Natural killer cell (primary cell): Measurements from ENCODE around the gene NUBP2. TPM values are rescaled to one million over a fixed set of nuclear protein-coding genes. Genes with fewer than 3 reads are reported as not detected.

Experiments used
- ATAC-seq, 3 donors: fragments of 150-1000 bp in 2 of 3; fragments of 200-7000 bp in 1 of 3; cut with Tn5 transposase; 1 replicate in 1 of 3; 2 replicates in 2 of 3; pipeline ENCODE4 v1.10.0; 2021; ENCODE audit warnings: mild to moderate bottlenecking in 2 of 3, moderate library complexity in 2 of 3
- DNase-seq, 2 donors: peaks; one replicate each; pipeline versions ENCODE4 v3.0.0 to v3.0.0-alpha.2; 2013 to 2021; ENCODE audit warnings: mixed read lengths in 1 of 2
- H3K27ac ChIP-seq: one replicate; pipeline ENCODE4 v1.5.1; 2013; ENCODE audit warnings: mild to moderate bottlenecking, low read length
- H3K27me3 ChIP-seq: one replicate; pipeline ENCODE4 v1.6.1; 2013; ENCODE audit warnings: low read length; ENCODE audit not compliant: control insufficient read depth, insufficient read depth
- H3K36me3 ChIP-seq: one replicate; pipeline ENCODE4 v1.6.1; 2013; ENCODE audit warnings: low read length; ENCODE audit not compliant: control insufficient read depth, insufficient read depth
- H3K4me1 ChIP-seq: one replicate; pipeline ENCODE4 v1.6.1; 2013; ENCODE audit warnings: low read length; ENCODE audit not compliant: control insufficient read depth, insufficient read depth
- H3K4me3 ChIP-seq: one replicate; pipeline ENCODE4 v1.5.1; 2013; ENCODE audit warnings: low read length
- H3K9me3 ChIP-seq: one replicate; pipeline ENCODE4 v1.6.1; 2013; ENCODE audit warnings: low read length; ENCODE audit not compliant: control insufficient read depth, insufficient read depth
- H3K27ac Mint-ChIP-seq, 2 donors: one replicate each; pipeline ENCODE4 v1.8.0; 2022; ENCODE audit warnings: mild to moderate bottlenecking in 2 of 2, mixed read lengths in 2 of 2, moderate library complexity in 1 of 2
- H3K27me3 Mint-ChIP-seq, 2 donors: one replicate each; pipeline ENCODE4 v1.8.0; 2022; ENCODE audit warnings: low read depth in 2 of 2, mixed read lengths in 2 of 2
- H3K36me3 Mint-ChIP-seq: one replicate; pipeline ENCODE4 v1.8.0; 2022; ENCODE audit warnings: mixed read lengths
- H3K4me1 Mint-ChIP-seq, 2 donors: one replicate each; pipeline ENCODE4 v1.8.0; 2022; ENCODE audit warnings: mixed read lengths in 2 of 2
- H3K4me3 Mint-ChIP-seq: one replicate; pipeline ENCODE4 v1.8.0; 2022; ENCODE audit warnings: mild to moderate bottlenecking, moderate library complexity, mixed read lengths
- H3K9me3 Mint-ChIP-seq, 2 donors: one replicate each; pipeline ENCODE4 v1.8.0; 2022; ENCODE audit warnings: mixed read lengths in 2 of 2
- CTCF ChIP-seq: fragments of 200-600 bp; IDR thresholded peaks from one replicate; pipeline ENCODE4 v1.8.0; 2022; ENCODE audit warnings: antibody characterized with exemption
- WGBS: methylation state at CpG from one replicate; pipeline ENCODE4 v1.1.7; 2013; ENCODE audit warnings: missing lambda C conversion rate; ENCODE audit not compliant: insufficient coverage; 5-methylcytosine and 5-hydroxymethylcytosine counted together
- intact Hi-C: fragments of 100-400 bp; cut with micrococcal nuclease; formaldehyde crosslinking; loops from one replicate; pipeline ENCODE4 v1.14.2; 2022
- total RNA-seq, 4 donors: library from RNA; stranded (reverse); fragments of 120-200 nt in 1 of 4; gene quantifications; one replicate each; pipeline versions ENCODE4 v1.2.3 to v1.2.4, GENCODE V29; 2013 to 2022

The NUBP2 gene
- total RNA-seq, 3 donors from 2014 or later (not counting 1 experiment from before 2014, with no cell fraction given), result 39.5 to 51.9 (median 49.4) TPM

GRCh38 chr16:1790611-1791255 is 8.0 kb downstream of the NUBP2 start:
- TF ChIP-seq CTCF, result no peak
- DNase-seq (no peak), ATAC-seq (no peak)
- Mint-ChIP-seq H3K9me3 (no peaks in the 10 kb centered on the region), H3K4me3 (no peak overlapping the region), H3K27ac (no peak overlapping the region), H3K36me3 (no peaks in the 10 kb centered on the region), H3K27me3 (no peaks in the 10 kb centered on the region), H3K4me1 (peaks cover 6% of the 10 kb centered on the region in 2 donors)
- no peak overlapping the region for H3K27ac ChIP-seq
- H3K36me3 ChIP-seq, result peaks cover 20% of the 10 kb centered on the region
- H3K9me3 ChIP-seq, result no peaks in the 10 kb centered on the region
- intact Hi-C loops, result no loop called here
- H3K27me3 ChIP-seq, result no peaks in the 10 kb centered on the region
- WGBS, result 95% methylated on average over 44 of the region's 44 CpGs
- no peak overlapping the region for H3K4me3 ChIP-seq
- no peaks in the 10 kb centered on the region for H3K4me1 ChIP-seq

GRCh38 chr16:1791256-1791942 is 8.6 kb downstream of the NUBP2 start:
- no peak for DNase-seq
- H3K4me1 Mint-ChIP-seq, result peaks cover 6% of the 10 kb centered on the region in 2 donors
- intact Hi-C loops, result no loop called here
- no peak overlapping the region for H3K27ac Mint-ChIP-seq
- no peaks in the 10 kb centered on the region for H3K27me3 Mint-ChIP-seq
- no peaks in the 10 kb centered on the region for H3K9me3 Mint-ChIP-seq
- peaks cover 20% of the 10 kb centered on the region for H3K36me3 ChIP-seq
- no peaks in the 10 kb centered on the region for H3K27me3 ChIP-seq
- 96% methylated on average over 53 of the region's 53 CpGs for WGBS
- no peak for TF ChIP-seq CTCF
- no peaks in the 10 kb centered on the region for H3K36me3 Mint-ChIP-seq
- no peaks in the 10 kb centered on the region for H3K4me1 ChIP-seq
- no peak for ATAC-seq
- no peak overlapping the region for H3K4me3 Mint-ChIP-seq
- H3K27ac ChIP-seq, result no peak overlapping the region
- H3K9me3 ChIP-seq, result no peaks in the 10 kb centered on the region
- no peak overlapping the region for H3K4me3 ChIP-seq

DNA sequence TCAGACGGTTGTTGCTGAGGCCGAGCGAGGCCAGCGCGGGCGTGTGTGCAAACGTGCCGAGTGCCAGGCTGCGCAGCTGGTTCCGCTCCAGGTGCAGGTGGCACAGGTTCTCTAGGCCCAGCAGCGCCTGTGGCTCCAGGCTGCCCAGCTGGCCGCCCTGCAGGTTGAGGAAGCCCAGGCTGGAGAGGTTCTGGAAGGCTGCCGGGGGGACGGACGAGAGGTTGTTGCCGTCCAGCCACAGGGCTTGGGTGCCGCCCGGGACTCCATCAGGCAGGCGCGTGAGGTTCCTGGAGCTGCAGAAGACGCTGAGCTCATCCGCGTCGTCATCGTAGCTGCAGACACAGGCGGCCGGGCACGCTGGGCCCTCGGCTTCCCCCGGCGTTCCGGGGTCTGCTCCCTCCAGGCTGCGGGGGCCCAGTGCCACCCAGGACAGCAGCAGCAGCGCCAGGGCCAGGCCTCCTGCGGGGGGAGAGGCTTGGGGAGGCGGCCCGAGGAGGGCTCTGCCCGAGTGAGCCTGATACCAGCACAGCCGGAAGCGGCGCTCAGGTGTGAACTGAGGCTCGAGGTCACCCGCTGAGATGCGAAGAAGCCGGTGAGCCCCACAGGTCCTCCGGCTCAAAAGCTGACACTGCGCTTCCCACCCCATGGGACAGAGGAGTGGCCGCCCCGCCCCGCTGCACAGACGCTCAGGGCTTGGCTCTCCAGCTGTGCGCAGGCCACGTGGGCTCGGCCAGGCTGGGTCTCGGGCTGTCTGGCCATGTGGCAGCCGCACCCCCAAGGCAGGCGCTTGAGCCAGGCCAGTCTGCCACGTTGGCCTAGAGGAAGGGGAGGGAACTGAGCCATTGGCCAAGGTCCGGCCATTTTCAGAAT is 9.4 kb downstream of the NUBP2 start:
- Mint-ChIP-seq H3K27ac (no peak overlapping the region), H3K27me3 (no peaks in the 10 kb centered on the region), H3K4me1 (peaks cover 6% of the 10 kb centered on the region in 2 donors), H3K9me3 (no peaks in the 10 kb centered on the region), H3K4me3 (no peak overlapping the region), H3K36me3 (no peaks in the 10 kb centered on the region)
- no peak for TF ChIP-seq CTCF
- H3K27ac ChIP-seq, result no peak overlapping the region
- no peaks in the 10 kb centered on the region for H3K27me3 ChIP-seq
- peaks cover 14% of the 10 kb centered on the region for H3K36me3 ChIP-seq
- no peaks in the 10 kb centered on the region for H3K9me3 ChIP-seq
- ATAC-seq (no peak), DNase-seq (no peak)
- no peak overlapping the region for H3K4me3 ChIP-seq
- no peaks in the 10 kb centered on the region for H3K4me1 ChIP-seq
- WGBS, result 94% methylated on average over 59 of the region's 59 CpGs
- intact Hi-C loops, result no loop called here
